DMS 273 treated with DMSO at 0.1 percent for 48 hours (cell line): ENCODE results near the gene ESPN.
"Not testable (repeated sequence)": the region's sequence is repeated elsewhere in the genome, so short reads cannot be mapped to it uniquely, and the experiment has no call there.

Experiments used
- DNase-seq: peaks from one replicate; lab custom pipeline; 2025; lab: John Stamatoyannopoulos, UW

Gene ESPN

DNA sequence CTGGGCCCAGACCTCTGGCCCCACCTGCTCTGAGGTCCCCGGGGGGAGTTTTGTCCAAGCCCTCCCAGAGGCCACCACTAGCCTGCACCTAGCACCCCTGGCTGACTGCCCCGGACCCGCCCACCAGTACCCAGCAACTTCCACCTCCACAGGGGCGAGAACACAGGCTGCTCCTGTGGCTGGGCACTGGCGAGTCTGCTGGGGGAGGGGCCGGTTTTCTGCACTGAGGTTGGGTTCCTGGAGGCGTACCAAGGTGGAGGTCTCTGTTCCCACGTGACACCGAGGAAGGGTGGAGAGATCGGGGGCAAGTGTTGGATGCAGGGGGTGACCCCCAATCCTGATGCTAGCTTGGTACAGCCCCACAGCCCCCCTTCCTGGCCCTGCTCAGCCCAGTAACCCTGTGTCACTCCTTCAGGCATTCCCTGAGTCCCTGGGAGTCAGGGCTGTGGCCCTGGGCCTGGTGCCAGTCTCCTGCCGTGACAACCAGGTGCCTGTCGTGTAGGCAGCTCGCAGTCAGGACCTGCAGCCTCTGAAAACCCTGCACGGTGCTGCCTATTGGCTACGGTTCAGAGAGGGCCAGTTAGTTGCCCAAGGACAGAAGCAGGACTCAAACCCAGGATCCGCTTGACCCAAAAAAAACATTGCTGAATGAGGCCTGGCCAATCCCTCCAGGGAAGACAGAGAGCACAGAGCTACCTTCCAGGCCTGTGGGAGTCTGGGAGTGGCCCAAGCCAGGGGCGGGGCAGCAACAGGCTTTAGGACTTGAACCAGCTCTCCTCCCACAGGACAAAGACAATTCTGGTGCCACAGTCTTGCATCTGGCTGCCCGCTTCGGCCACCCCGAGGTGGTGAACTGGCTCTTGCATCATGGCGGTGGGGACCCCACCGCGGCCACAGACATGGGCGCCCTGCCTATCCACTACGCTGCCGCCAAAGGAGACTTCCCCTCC is 3.1 kb downstream of the ESPN start:
- DNase-seq = no peak

DNA sequence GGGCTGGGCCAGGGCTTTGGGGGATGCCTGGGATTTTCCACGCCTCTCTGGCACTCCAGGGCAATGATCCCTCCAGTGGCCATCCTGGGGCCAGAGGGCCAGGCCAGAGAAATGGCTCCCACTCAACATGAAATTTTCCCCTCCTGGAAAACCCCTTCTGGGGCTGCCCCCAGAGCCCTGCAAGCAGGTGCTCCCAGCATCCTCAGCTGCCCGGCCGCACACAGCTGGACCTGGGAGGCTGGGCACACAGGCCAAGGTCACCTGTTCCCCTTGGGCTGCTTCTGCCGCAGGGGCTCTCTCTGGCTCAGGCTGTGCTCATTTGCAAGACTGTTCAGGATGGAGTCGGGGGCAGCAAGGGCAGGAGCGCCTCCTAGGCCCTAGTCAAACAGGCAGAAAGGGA is 3.9 kb downstream of the ESPN start:
- DNase-seq = not testable (repeated sequence)

DNA sequence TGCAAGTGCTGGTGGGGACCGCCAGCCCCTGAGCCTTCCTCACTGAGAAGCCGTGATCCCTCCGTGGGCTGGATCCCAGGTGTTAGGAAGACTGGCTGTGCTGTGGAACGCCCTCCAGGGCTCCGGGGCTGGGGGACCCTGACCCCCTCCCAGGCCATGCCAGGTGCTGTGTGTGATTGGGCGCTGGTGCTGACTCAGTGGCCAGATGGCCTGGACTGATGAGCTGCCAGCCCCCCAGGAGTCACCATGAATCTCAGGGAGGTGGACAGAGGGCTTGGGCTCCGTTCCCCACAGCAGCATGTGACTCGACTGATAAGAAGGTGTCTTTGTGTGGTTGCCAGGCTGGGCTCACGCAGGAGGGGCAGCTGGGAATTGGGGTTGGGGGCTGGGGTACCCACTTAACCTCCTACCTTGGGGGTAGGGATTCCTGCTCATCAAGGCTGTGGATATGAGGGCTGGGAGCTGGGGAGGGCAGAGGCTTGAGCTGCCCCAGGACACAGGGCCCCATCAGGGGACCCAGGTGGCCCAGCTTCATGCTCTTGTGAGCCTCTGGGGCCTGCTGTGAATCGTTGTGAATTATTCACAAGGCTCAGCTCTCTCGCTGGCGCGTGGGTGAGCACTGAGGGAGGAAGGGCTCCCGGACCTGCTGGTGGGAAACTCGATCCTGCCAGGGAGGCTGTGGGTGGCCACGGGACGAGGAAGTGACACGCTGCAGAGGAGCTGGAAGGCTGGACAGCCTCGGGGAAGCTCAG is 5.3 kb downstream of the ESPN start:
- DNase-seq = not testable (repeated sequence)

DNA sequence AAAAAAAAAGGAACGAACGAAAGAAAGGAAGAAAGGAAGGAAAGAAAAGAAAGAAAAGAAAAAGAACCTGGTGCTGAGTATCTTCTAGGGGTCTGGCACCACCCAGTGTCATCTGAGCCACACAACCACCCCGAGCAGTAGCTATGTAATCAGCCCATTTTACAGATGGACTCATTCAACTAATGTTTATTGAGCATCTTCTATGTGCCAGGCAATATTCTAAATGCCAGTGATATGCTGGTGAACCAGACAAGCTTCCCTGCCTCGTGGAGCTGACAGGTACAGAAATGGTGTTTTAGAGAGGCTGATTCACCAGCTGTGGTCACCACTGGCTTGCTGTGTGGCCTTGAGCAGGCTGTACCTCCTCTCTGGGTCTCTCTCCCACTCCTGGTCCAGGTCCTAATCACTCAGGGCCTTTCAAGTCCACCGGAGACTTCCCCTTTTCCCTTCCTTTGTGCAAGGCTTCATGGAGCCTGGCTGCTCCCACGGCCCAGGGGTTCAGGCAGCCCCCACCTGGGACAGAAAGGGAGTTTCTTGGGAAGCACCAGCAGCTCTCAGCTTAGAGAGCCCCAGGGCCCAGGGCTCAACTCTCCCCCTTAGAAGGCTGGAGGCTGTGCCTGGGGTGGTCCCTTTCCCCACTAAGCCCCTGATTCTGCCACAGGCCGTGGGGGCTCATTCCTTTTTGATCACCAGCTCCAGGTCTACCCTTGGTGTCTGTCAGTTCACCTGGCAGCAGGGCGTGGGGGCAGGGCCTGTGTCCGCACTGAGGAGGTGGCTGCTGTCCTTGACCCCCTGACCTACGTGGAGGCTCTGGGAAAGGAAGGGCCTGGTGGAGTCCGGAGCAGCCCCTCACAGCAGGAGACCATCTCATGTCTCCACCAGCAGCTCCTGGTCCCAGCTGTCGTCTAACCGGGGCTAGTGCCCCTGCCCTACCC is 7.3 kb downstream of the ESPN start:
- not testable (repeated sequence) for DNase-seq

DNA sequence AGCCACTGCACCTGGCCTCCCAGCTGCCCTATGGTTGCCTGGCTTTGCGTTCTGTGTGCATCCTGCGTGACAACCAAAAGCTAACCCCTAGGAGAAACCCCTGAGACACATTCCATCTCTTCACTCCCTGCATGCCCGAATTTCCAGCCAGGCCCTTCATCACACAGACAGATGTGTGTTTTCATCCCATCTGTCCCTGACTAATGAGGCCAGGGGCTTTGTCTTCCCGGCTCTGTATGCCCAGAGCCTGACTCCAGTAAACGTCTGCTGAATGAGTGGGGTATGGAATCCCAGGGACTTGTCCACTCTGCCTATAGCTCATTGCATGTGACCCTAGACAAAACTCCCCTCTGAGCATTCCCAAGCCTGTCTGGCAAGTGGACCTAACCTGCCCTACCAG is 9.6 kb downstream of the ESPN start:
- peak; percentile 28 for DNase-seq

DNA sequence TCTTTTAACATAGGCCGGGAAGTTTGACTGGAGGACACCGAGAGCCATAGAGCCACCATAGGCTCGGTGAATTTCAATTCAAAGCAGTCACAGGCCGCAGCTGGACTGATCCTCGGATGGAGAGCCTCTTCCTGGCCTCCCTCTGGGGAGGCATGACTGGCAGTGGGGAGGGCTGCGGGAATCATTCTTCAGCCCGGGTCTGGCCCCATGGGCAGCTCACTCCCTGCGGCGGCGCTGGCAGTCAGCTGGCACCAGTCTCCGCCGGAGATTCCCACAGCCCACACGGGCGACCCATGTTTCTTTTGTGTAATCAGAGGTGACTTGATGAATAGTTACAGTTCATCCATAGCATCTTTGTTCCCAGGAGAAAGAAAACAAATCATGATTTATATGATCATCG is 10.6 kb downstream of the ESPN start:
- DNase-seq = no peak

DNA sequence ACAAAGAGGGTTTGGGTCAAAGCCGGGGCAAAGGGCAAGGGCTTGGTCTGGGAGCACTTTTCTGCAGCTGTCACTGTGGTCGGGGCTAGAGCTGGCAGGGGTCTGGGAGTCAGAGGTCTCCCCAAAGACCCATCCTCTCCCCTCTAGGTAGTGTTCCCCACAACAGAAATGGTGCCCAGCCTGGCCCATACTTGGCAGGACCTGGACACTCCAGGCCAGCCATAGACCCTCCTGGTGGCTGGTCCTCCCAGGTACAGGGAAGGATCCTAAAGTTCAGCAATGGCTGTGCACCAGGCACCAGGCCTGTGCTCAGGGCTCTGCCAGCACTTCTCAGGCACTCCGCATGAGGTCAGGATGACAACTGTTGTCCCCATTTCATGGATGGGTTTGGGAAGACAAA is 11.0 kb downstream of the ESPN start:
- DNase-seq = no peak

DNA sequence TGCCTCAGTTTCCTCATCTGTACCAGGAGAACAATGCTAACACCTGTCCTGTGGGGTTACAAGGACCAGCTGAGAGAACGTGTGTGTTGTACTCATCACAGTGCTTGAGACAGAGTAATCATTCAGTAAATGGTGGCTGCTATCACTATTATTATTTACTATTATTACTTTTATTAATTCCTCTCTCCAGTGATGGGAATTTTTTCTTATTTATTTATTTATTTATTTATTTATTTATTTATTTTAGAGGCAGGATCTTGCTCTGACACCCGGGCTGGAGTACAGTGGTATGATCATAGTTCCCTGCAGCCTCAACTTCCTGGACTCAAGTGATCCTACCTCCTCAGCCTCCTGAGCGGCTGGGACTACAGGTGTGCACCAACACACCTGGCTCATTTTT is 11.7 kb downstream of the ESPN start:
- DNase-seq = not testable (repeated sequence)

DNA sequence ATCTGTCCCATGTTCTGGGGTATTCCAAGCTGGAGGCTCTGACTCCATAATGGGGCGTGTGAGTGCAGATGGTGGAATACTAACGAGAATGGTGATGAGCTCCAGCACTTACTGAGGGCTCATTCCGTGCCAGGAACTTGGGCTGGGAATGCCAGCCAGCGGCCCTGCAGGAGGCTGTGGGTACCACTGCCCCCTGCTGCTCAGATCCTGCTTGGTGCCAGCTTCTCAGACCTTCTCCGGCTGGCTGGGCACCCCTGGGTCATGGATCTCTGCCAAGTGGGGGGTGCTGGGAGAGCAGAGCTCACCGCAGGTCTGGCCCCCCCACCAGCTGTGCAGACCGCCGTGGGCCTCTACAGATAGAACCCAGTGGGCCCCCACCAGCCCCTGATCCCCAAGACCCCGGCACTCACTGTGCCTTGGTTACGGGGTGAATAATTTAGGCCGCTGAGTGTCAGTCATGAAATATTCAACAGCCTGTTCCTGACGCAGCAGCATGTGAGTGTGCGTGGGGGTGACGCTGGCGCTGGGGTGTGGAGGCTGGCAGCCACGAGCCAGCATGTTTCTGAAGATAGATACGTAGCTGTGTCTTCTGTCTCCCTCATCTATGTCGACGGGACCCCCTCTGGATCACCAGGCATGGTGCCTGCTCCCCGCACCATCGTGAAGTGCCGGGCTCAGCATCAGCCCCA is 12.6 kb downstream of the ESPN start:
- DNase-seq = peak; percentile 68

DNA sequence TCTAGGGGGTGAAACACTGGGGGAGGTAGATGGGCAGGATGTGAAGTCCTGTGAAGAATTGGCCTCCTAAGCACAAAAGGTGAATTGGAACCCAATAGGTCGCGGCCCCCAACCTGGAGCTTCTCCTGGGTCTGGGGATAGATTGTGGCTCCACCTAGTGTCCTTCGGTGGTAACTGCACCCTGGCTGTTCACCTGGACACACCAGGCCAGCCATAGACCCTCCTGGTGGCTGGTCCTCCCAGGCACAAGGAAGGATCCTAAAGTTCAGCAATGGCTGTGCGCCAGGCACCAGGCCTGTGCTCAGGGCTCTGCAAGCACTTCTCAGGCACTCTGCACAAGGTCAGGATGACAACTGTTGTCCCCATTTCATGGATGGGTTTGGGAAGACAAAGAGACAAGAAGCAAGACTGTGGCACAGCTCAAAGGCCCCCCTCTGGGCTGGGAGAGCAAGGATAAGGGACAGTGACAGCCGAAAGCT is 13.5 kb downstream of the ESPN start:
- DNase-seq = peak; percentile 34

DNA sequence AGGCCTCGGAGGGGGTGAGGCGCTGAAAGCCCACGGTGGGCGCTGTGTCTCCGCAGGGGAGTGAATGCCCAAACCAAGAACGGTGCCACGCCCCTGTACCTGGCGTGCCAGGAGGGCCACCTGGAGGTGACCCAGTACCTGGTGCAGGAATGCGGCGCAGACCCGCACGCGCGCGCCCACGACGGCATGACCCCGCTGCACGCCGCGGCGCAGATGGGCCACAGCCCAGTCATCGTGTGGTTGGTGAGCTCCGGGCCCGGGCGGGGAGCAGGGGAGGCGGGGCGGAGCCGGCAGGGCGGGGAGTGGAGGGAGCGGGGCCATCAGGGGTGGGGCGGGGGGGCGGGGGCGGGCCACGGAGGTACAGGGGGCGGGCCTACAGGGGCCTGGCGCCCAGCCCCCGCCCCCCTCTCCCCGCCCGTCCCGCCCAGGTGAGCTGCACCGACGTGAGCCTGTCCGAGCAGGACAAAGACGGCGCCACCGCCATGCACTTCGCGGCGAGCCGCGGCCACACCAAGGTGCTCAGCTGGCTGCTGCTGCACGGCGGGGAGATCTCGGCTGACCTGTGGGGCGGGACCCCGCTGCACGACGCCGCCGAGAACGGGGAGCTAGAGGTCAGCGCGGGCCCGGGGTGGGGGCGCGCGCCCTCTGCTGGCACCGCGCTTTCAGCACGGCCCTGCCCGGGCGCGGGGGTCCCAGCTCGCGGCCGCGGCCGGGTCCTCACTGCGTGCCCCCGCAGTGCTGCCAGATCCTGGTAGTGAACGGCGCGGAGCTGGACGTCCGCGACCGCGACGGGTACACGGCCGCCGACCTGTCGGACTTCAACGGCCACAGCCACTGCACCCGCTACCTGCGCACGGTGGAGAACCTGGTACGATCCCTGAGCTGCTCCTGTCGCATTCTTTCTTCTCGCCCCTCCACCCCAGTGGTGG is 15.9 kb downstream of the ESPN start:
- DNase-seq = no peak

DNA sequence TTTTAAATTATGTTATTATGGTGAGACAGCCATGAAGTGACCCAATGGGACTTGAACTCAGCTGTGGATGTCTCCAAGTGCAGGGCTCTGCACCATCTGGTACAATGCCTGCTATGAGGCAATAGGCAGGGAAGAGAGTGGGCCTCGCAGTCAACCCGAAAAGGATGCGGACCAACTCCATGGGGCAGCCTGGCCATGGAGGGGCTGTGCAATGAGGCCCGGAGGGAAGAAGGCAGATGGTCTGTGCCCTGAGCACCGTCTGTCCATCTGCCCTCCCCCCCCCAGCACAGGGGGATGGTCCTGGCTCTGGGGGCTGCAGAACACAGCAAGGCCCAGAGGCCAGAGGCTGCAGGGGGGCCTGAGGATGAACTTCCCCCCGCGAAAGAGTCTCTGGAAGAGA is 17.0 kb downstream of the ESPN start:
- no peak for DNase-seq

DNA sequence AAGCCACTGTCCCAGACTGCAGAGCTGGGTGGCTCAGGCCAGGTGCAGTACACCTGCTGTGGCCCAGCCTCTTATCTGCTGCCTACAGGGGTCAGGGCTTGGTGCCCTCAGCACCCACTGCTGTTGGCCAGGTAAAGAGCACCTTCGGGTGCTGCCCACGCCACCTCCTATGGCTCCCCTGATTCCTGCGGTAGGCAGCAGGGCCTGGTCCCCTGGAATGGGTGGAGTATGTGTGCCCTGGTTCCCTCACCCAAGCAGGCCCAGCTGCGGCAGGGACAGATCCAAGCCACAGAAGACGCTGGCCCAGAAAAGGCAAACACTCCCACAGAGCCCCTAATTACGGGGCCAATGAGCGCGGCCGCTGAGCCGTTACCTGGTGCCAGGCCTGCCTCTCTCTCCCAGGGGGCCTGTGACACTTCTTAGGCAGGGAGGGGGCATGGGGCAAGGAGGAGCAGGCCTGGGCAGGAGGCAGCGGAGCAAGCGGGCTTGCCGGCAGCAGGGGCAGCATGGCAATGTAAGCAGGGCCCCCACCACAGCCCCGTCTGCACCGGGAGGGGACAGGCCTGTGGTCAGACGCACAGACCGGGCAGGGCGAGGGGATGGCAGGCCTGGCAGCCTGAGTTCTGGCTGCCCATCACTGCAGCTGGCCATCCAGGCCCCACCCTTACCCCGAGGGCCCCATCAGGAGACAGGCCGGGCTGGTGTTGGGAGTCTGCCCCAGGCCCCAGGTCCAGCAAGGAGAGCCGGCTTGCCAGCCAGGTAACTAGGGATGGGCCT is 19.0 kb downstream of the ESPN start:
- DNase-seq = no peak

DNA sequence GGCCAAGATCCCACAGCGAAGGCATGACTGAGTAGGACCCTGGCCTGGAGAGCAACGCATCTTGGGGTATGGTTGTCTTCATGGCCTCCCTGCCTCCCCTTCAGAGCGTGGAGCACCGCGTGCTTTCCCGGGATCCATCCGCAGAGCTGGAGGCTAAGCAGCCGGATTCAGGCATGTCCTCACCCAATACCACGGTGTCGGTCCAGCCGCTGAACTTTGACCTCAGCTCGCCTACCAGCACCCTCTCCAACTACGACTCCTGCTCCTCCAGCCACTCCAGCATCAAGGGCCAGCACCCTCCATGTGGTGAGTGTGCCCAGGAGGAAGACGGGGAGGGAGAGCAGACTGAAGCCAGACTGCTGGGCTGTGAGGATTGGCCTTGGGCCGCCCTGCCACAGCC is 19.8 kb downstream of the ESPN start:
- no peak for DNase-seq

DNA sequence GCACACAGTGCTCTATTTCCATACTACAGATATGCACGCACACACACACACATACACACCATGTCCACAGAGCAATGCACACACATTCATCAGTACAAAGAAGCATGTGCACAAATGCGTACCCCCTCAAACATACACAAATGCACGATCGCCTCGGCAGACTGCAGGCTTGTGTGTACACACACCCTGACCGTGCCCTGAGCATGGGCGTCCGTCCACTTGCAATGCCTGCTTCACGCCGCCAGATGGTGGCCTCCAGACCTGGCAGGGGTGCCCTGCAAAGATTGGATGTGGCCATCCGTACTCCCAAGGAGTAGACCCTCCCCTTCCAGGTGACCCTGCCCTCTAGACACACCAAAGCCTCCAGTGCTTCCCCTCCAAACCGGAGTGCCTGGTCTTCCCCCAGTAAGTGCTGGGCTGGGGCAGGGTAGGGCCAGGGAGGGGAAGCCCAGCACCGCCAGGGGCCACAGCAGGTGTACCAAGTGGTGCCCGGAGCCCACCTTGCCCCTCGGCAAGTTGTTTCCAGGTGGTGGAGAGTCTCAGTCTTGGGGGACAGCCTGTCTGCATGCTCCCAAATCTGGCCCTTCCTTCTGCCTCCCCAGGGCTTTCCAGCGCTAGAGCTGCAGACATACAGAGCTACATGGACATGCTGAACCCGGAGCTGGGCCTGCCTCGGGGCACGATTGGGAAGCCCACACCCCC is 20.6 kb downstream of the ESPN start:
- DNase-seq = no peak

DNA sequence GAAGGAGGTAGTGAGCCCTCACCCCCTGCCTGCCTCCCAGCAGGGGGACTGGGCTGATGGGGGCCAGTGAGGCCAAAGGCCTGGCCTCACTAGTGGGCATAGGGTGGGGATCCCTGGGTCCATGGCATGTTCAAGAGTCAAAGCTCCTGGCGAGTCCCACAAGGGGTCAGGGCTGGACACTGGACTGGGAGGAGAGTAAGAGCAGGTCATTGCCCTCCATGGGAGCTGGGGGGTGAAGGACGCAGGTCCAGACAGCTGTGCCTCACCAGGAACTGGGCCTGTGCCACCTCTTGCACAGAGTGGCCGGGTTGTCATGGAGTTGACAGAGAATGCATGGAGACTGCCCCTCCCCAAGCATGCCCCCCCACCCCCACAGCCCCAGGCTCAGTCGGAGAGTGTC is 21.4 kb downstream of the ESPN start:
- not testable (repeated sequence) for DNase-seq

DNA sequence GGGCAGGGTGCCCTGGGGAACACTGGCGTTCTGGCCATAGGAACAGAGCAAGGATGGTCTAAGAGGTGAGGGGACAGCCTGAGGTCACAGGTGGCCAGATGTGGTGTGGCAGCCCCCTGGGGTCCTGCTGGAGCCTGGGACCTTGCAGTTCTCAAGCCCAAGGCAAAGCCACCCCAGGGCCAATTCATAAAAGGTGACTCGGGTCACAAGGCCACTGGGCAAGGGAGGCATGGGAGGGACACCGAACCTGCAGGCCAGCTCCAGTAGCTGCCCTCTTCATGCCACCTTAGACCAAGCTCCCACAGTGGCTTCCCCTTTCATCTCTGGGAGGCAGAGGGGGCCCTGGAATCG is 22.1 kb downstream of the ESPN start:
- no peak for DNase-seq

DNA sequence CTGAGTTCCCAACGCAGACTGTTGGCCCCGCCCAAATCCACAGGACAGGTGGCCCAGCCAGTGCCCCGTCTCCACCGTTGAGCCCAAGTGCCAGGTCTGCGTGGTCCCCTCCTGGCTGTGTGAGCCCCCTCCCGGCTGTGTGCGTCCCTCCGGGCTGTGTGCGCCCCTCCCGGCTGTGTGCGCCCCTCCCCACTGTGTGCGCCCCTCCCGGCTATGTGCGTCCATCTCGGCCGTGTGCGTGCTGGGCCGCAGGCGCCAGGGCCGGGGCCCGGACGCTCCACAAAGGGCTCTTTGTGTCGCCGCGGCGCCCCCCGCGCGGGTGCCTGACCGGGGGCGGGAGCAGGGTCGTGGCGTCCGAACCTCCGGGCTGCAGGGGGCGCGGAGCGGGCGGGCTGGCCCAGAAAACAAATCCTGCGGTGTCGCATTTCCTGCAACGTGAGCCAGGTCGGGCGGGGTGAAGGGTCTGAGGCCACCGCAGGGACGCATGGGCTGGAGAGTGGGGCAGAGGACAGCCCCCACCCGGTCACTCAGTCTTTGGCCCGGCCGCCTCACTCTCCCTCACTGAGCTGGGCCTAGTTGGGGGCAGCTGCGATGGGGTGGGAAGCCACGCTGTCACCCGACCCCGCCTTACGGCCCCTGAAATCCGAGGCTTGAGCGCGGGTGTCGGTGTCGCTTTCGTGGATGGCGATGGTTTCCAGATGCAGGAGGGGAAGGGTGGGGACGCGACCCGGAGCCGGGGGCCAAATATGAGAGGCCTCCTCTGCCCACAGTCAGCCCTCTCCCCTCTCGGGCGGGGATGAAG is 22.6 kb downstream of the ESPN start:
- no peak for DNase-seq
